Measurements from ENCODE around the gene RAB40AL.

The RAB40AL gene

GRCh38 chrX:102985192-102985591 is 48.1 kb downstream of the RAB40AL start:
- no peak for DNase-seq
